MCF 10A (cell line): ENCODE data around the gene MKNK2. TPM values are rescaled to one million over a fixed set of nuclear protein-coding genes. Genes with fewer than 3 reads are reported as not detected.
A peak's percentile ranks its signal among the peaks of the same experiment; 100 is the strongest.

Experiments
- BruUV-seq: library from RNA; stranded (reverse); fragments of 400-500 nt; replicated peaks from 2 replicates; lab custom pipeline; 2021; lab: Mats Ljungman, UMichigan
- CTCF ChIA-PET: fragments of 300-600 bp; sonication (Branson Sonifier 250); formaldehyde crosslinking; extraction: SDS; loops from one replicate; lab custom pipeline; 2021; ENCODE audit warnings: antibody characterized with exemption, inconsistent platforms; lab: Yijun Ruan, JAX
- POLR2A ChIA-PET: fragments of 300-600, 350-650 bp; sonication (Branson Sonifier 250); formaldehyde crosslinking; extraction: SDS; loops from one replicate; lab custom pipeline; 2020; ENCODE audit warnings: antibody characterized with exemption, inconsistent platforms; lab: Yijun Ruan, JAX
- DNase-seq: peaks from one replicate; pipeline ENCODE4 v3.0.0-alpha.2; 2018; ENCODE audit not compliant: unreplicated experiment
- H3K27ac Mint-ChIP-seq: one replicate; pipeline ENCODE4 v1.8.0; 2022; ENCODE audit warnings: mild to moderate bottlenecking, low read depth, mixed read lengths; ENCODE audit not compliant: unreplicated experiment
- H3K27me3 Mint-ChIP-seq: one replicate; pipeline ENCODE4 v1.8.0; 2022; ENCODE audit warnings: mixed read lengths; ENCODE audit not compliant: insufficient read depth, unreplicated experiment
- H3K36me3 Mint-ChIP-seq: one replicate; pipeline ENCODE4 v1.8.0; 2022; ENCODE audit warnings: mild to moderate bottlenecking, moderate library complexity, mixed read lengths; ENCODE audit not compliant: insufficient read depth, unreplicated experiment
- H3K4me1 Mint-ChIP-seq: one replicate; pipeline ENCODE4 v1.8.0; 2022; ENCODE audit warnings: mixed read lengths; ENCODE audit not compliant: insufficient read depth, unreplicated experiment
- H3K4me3 Mint-ChIP-seq: one replicate; pipeline ENCODE4 v1.8.0; 2022; ENCODE audit warnings: mild to moderate bottlenecking, moderate library complexity, mixed read lengths; ENCODE audit not compliant: unreplicated experiment
- H3K9me3 Mint-ChIP-seq: one replicate; pipeline ENCODE4 v1.8.0; 2022; ENCODE audit warnings: mixed read lengths; ENCODE audit not compliant: unreplicated experiment
- intact Hi-C: fragments of 100-400 bp; cut with micrococcal nuclease; formaldehyde crosslinking; loops from 2 replicates; pipeline ENCODE4 v1.14.1; 2022
- total RNA-seq: library from RNA; stranded (reverse); gene quantifications from 2 replicates; pipeline ENCODE4 v1.2.3, GENCODE V29; 2022
- TF ChIP-seq, protein P1 (sequence below): fragments of 200-600 bp; IDR thresholded peaks from one replicate; pipeline ENCODE4 v1.8.0; 2022; ENCODE audit warnings: antibody characterized with exemption, mild to moderate bottlenecking; ENCODE audit not compliant: unreplicated experiment

Gene MKNK2
- total RNA-seq, 1 experiment from 2014 or later, result 146 TPM

DNA sequence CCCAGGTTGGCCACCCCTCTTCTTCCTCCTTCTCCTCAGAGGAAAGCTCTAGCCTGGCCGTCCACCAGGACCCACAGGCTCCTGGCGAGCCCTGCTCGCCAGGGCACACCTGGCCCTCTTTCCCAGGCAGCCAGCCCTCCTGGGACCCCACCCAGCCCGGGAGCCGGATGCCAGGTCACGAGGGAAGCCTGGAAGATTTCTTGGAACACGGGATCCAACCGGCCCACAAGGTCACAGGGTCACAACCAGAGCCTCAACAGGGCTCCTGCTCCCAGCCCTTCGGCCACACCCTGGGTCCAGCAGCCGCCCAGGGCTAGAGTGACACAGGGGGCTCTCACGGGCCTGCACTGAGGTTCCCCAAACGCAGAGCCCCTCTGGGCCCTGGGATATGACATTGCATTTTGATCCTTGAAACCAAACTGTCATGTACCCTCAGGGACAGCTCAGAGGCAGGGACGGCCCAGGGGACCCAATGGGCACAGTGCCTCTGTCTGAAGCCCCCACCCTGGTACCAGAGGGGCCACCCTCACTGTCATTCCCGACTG is 5.5 kb downstream of the MKNK2 start:
- Mint-ChIP-seq H3K27ac (no peak overlapping the region), H3K4me1 (peaks cover 21% of the 10 kb centered on the region), H3K27me3 (no peaks in the 10 kb centered on the region), H3K36me3 (peaks cover 48% of the 10 kb centered on the region), H3K4me3 (no peak overlapping the region), H3K9me3 (no peaks in the 10 kb centered on the region)
- intact Hi-C loops, result no loop called here
- ChIA-PET CTCF (no interaction called here), POLR2A (no interaction called here)
- TF ChIP-seq, protein P1, sequence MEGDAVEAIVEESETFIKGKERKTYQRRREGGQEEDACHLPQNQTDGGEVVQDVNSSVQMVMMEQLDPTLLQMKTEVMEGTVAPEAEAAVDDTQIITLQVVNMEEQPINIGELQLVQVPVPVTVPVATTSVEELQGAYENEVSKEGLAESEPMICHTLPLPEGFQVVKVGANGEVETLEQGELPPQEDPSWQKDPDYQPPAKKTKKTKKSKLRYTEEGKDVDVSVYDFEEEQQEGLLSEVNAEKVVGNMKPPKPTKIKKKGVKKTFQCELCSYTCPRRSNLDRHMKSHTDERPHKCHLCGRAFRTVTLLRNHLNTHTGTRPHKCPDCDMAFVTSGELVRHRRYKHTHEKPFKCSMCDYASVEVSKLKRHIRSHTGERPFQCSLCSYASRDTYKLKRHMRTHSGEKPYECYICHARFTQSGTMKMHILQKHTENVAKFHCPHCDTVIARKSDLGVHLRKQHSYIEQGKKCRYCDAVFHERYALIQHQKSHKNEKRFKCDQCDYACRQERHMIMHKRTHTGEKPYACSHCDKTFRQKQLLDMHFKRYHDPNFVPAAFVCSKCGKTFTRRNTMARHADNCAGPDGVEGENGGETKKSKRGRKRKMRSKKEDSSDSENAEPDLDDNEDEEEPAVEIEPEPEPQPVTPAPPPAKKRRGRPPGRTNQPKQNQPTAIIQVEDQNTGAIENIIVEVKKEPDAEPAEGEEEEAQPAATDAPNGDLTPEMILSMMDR, result no peak
- no peak for DNase-seq
- no TSS peak for BruUV-seq

DNA sequence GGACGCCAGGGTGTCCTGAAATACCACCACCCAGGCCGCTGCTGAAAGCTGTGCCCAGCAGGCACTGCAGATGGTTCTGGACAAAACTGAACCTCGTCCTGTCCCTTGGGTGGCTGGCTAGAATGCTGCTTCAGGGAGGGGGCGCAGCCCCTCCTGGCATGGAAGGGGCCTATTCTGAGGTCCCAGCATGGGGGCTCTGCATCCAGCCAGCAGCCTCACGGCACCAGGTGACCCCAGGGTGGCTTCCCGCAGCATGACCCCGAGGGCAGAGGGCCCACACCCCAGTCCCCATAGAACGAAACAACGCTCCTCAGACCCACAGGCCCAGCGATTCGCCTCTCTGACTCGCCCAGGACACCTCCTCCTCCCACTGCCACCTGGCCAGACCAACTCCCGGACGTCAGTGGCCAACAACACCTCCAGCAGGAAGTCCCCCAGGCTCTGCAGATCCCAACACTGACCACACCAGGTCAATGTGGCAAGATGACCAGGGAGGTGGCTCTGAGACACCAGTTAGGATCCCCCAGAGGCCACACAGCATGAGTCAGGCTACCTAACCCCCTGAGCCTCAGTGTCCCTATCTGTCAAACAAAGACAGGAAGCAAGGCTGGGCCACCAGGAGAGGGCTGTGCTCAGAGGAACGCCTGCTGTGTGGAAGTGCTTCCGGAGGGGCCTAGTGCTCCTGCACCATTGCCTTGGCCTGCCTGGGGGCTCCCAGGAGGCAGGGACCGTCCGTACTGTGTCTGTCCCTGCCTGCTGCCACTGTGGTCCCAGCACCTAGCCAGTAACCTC is 6.1 kb downstream of the MKNK2 start:
- no peak overlapping the region for H3K27ac Mint-ChIP-seq
- TF ChIP-seq, protein P1, result no peak
- no peaks in the 10 kb centered on the region for H3K9me3 Mint-ChIP-seq
- peaks cover 50% of the 10 kb centered on the region for H3K36me3 Mint-ChIP-seq
- H3K4me3 Mint-ChIP-seq, result no peak overlapping the region
- ChIA-PET POLR2A (no interaction called here), CTCF (interaction anchor here (0.6 kb wide), 1 partner anchor 24 kb away, joined by 3 read pairs; no protein-coding TSS in a partner anchor)
- H3K4me1 Mint-ChIP-seq, result peaks cover 20% of the 10 kb centered on the region
- no TSS peak for BruUV-seq
- no peaks in the 10 kb centered on the region for H3K27me3 Mint-ChIP-seq
- intact Hi-C loops, result no loop called here
- no peak for DNase-seq

DNA sequence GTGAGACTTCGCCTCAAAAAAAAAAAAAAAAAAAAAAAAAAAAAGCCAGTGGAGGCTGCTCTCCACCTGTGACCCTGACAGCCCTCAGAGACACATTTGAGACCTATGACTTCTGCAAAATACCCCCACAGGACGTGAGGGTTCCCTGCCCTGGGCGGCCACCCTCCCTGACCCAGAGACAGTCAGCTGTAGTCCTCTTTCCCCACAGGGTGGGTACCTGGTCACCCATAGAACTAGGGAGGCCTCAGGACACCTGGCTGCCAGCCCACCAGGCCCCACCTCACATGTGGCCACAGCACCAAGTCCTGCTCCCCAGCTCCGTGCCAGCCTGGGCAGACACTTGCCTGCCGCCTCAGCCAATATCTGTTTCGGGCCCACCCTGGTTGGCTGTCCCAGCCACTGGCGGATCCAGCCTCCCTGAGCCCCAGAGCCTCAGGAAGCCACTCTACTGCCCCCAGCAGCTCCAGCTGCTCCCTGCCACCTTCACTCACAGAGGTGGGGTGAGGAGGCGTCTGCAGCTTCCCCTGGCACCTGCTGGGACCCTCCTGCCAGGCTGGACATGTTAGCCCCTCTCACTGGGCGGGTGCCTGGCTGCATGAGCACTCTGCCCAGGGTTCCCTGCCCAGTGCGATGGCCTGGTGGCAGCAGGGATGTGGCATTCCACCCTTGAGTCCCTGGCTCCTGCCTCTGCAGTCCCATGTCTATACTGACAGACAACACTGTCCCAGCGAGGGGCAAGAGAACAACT is 6.9 kb downstream of the MKNK2 start:
- peaks cover 16% of the 10 kb centered on the region for H3K4me1 Mint-ChIP-seq
- H3K9me3 Mint-ChIP-seq, result no peaks in the 10 kb centered on the region
- no peak overlapping the region for H3K4me3 Mint-ChIP-seq
- no peak for DNase-seq
- intact Hi-C loops, result loop anchor here (2.0 kb wide), 1 partner anchor 25 kb away; no protein-coding TSS in a partner anchor
- CTCF ChIA-PET, result interaction anchor here (0.6 kb wide), 1 partner anchor 25 kb away, joined by 3 read pairs; no protein-coding TSS in a partner anchor
- H3K27me3 Mint-ChIP-seq, result no peaks in the 10 kb centered on the region
- no TSS peak for BruUV-seq
- TF ChIP-seq, protein P1, result no peak
- POLR2A ChIA-PET, result interaction anchor here (0.8 to 4.4 kb wide), 3 partner anchors 9 to 15 kb away, joined by 3 to 87 read pairs (median 27); partner anchors contain the start of gene MKNK2
- H3K27ac Mint-ChIP-seq, result no peak overlapping the region
- H3K36me3 Mint-ChIP-seq, result peaks cover 48% of the 10 kb centered on the region

DNA sequence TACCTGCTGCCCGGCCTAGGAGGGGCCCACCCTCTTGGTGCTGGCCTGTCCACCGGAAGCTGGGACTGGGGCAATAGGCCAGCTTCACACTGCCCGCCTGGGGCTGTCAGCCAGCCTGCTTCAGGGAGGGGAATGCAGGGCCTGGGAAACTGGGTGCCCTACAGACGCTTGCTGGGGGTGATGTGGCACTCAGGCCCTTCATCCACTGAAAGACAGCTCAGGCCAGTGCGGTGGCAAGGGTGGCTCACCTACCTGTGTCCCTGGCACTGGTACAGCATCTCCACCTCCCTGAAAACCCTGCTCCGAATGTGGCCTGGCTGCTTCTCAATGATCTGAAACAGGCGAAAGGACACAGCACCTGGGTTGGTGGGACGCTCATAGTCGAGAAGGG is 7.8 kb downstream of the MKNK2 start:
- TF ChIP-seq, protein P1, result no peak
- Mint-ChIP-seq H3K36me3 (peaks cover 55% of the 10 kb centered on the region), H3K27me3 (no peaks in the 10 kb centered on the region), H3K4me1 (peaks cover 16% of the 10 kb centered on the region), H3K4me3 (peak overlapping the region; percentile 56), H3K27ac (peak overlapping the region; percentile 31), H3K9me3 (no peaks in the 10 kb centered on the region)
- no peak for DNase-seq
- POLR2A ChIA-PET, result interaction anchor here (1.4 to 4.4 kb wide), 4 partner anchors 10 to 24 kb away, joined by 4 to 87 read pairs (median 16); partner anchors contain the start of gene MKNK2
- BruUV-seq, result no TSS peak
- CTCF ChIA-PET, result interaction anchor here (0.6 to 1.8 kb wide), 5 partner anchors 11 to 479 kb away, joined by 3 to 6 read pairs (median 5); no protein-coding TSS in a partner anchor
- intact Hi-C loops, result loop anchor here (2.0 kb wide), 1 partner anchor 24 kb away; no protein-coding TSS in a partner anchor
